Right lobe of liver (tissue), 6 donors: ENCODE data around the gene FLNB. TPM values are rescaled to one million over a fixed set of nuclear protein-coding genes. Genes with fewer than 3 reads are reported as not detected.

Experiments
- ATAC-seq, 4 donors: fragments of 200-7000 bp; cut with Tn5 transposase; one replicate each; pipeline ENCODE4 v1.9.1; 2020; ENCODE audit warnings: mild to moderate bottlenecking in 4 of 4, moderate library complexity in 4 of 4
- DNase-seq, 3 donors: peaks; one replicate each; pipeline ENCODE4 v3.0.0-alpha.2; 2020
- H3K27ac ChIP-seq, 3 donors: fragments of 200-600 bp; one replicate each; pipeline ENCODE4 v1.8.0; 2022
- H3K27me3 ChIP-seq, 2 donors: fragments of 200-600 bp; one replicate each; pipeline ENCODE4 v1.8.0; 2022
- H3K36me3 ChIP-seq, 4 donors: fragments of 200-600 bp; sonication (generic) in 1 of 4; one replicate each; pipeline versions ENCODE4 v1.5.1 to v1.8.0; 2017 to 2022; ENCODE audit warnings: control low read depth in 1 of 4
- H3K4me1 ChIP-seq, 4 donors: fragments of 200-600 bp; sonication (generic) in 1 of 4; one replicate each; pipeline versions ENCODE4 v1.5.1 to v1.8.0; 2017 to 2022; ENCODE audit warnings: control low read depth in 1 of 4
- H3K4me3 ChIP-seq, 3 donors: fragments of 200-600 bp; one replicate each; pipeline ENCODE4 v1.8.0; 2022
- H3K9me3 ChIP-seq, 4 donors: fragments of 200-600 bp; sonication (generic) in 1 of 4; one replicate each; pipeline versions ENCODE4 v1.5.1 to v1.8.0; 2017 to 2022; ENCODE audit warnings: control low read depth in 1 of 4
- CTCF ChIP-seq, 4 donors: fragments of 200-600 bp in 3 of 4; fragments of 450-650 bp in 1 of 4; IDR thresholded peaks; one replicate each; pipeline versions ENCODE4 v1.5.1 to v1.8.0; 2016 to 2022; ENCODE audit warnings: antibody characterized with exemption in 4 of 4, mild to moderate bottlenecking in 2 of 4
- POLR2A ChIP-seq: fragments of 450-650 bp; IDR thresholded peaks from one replicate; pipeline ENCODE4 v1.6.1; 2017; ENCODE audit warnings: antibody characterized with exemption, mild to moderate bottlenecking
- WGBS: methylation state at CpG from one replicate; pipeline ENCODE4 v1.1.6; 2018; ENCODE audit warnings: low coverage, low lambda C conversion rate; ENCODE audit not compliant: insufficient coverage; ENCODE audit errors: missing lambda C conversion rate; 5-methylcytosine and 5-hydroxymethylcytosine counted together
- intact Hi-C, 2 donors: fragments of 100-400 bp; cut with DNase I; formaldehyde crosslinking; loops; one replicate each; pipeline versions ENCODE4 v1.11.2 to v1.14.1; 2022
- total RNA-seq, 6 experiments: library from RNA; depleted of rRNA in 2 of 6; stranded (reverse); fragments of >200 nt in 2 of 6; fragmentation: NEBNext Ultra II Directional in 3 of 6; extraction: Animal tissue kit (Norgen Biotek cat#: 25700) in 3 of 6; gene quantifications; one replicate each; pipeline versions ENCODE4 v1.1.0 to v1.2.4, GENCODE V29; 2016 to 2023
- donor health status: DM: no; HTN: yes; CAD: no.
- donor health status: DM: no; HTN: no; CAD: no.
- donor health status: DM: no; HTN: no; CAD: no.
- donor health status: DM: no; HTN: yes; CAD: no.
- donor health status: DM: no; HTN: yes; CAD: no.

FLNB gene
- total RNA-seq, 6 experiments from 2014 or later, result 48.4 to 109 (median 97.8) TPM

- no peak overlapping the region for H3K27ac ChIP-seq
- intact Hi-C loops, result loop anchor here (10.0 kb wide), 3 partner anchors 174 to 304 kb away; partner anchors contain the start of genes HTD2 (in 1 of the 2) and RPP14 (in 1 of the 2)
- no peak overlapping the region for H3K4me3 ChIP-seq
- TF ChIP-seq POLR2A, result no peak
- no peak for TF ChIP-seq CTCF (IDR thresholded peaks at IDR 0.05)
- H3K9me3 ChIP-seq, result no peaks in the 10 kb centered on the region
- DNase-seq (no peak), ATAC-seq (no peak)
- WGBS, result 90% methylated on average over 3 of the region's 3 CpGs
- no peaks in the 10 kb centered on the region for H3K4me1 ChIP-seq
- no peaks in the 10 kb centered on the region for H3K36me3 ChIP-seq
- H3K27me3 ChIP-seq, result no peaks in the 10 kb centered on the region
Observed at GRCh38 chr3:58001086-58001467, 7.1 kb upstream of the FLNB start.

GRCh38 chr3:58001979-58002378 is 6.2 kb upstream of the FLNB start:
- TF ChIP-seq CTCF (IDR thresholded peaks at IDR 0.05) (no peak), POLR2A (no peak)
- ATAC-seq (no peak), DNase-seq (no peak)
- H3K4me1 ChIP-seq, result no peaks in the 10 kb centered on the region
- H3K27me3 ChIP-seq, result no peaks in the 10 kb centered on the region
- 92% methylated on average over 6 of the region's 7 CpGs for WGBS
- no peaks in the 10 kb centered on the region for H3K36me3 ChIP-seq
- no peak overlapping the region for H3K27ac ChIP-seq
- H3K9me3 ChIP-seq, result no peaks in the 10 kb centered on the region
- H3K4me3 ChIP-seq, result no peak overlapping the region
- intact Hi-C loops, result loop anchor here (10.0 kb wide), 3 partner anchors 173 to 303 kb away; partner anchors contain the start of genes HTD2 (in 1 of the 2) and RPP14 (in 1 of the 2)

- Histone ChIP-seq H3K4me1 (peaks cover 0 to 4% (median 0%) of the 10 kb centered on the region in 4 donors), H3K27me3 (no peaks in the 10 kb centered on the region), H3K27ac (no peak overlapping the region), H3K9me3 (no peaks in the 10 kb centered on the region), H3K36me3 (no peaks in the 10 kb centered on the region), H3K4me3 (no peak overlapping the region)
- intact Hi-C loops, result loop anchor here (10.0 kb wide), 3 partner anchors 172 to 302 kb away; partner anchors contain the start of genes HTD2 (in 1 of the 2) and RPP14 (in 1 of the 2)
- TF ChIP-seq POLR2A (no peak), CTCF (IDR thresholded peaks at IDR 0.05) (no peak)
- WGBS, result 73% methylated on average over 5 of the region's 5 CpGs
- ATAC-seq (no peak), DNase-seq (no peak)
Observed at GRCh38 chr3:58003093-58003492, 5.1 kb upstream of the FLNB start.

- no peaks in the 10 kb centered on the region for H3K27me3 ChIP-seq
- no peaks in the 10 kb centered on the region for H3K36me3 ChIP-seq
- TF ChIP-seq POLR2A, result no peak
- TF ChIP-seq CTCF (IDR thresholded peaks at IDR 0.05), result no peak
- H3K4me1 ChIP-seq, result peaks cover 0 to 4% (median 0%) of the 10 kb centered on the region in 4 donors
- ATAC-seq (no peak), DNase-seq (no peak)
- no peak overlapping the region for H3K27ac ChIP-seq
- intact Hi-C loops, result loop anchor here (10.0 kb wide), 3 partner anchors 170 to 300 kb away; partner anchors contain the start of genes HTD2 (in 1 of the 2) and RPP14 (in 1 of the 2)
- H3K9me3 ChIP-seq, result no peaks in the 10 kb centered on the region
- 91% methylated on average over 6 of the region's 6 CpGs for WGBS
- no peak overlapping the region for H3K4me3 ChIP-seq
Observed at GRCh38 chr3:58004973-58005372, 3.2 kb upstream of the FLNB start.
